DMS 273 (cell line): ENCODE data around the gene TMEM178A.
"Not testable (repeated sequence)": the region's sequence is repeated elsewhere in the genome, so short reads cannot be mapped to it uniquely, and the experiment has no call there.

Source experiments
- DNase-seq: peaks from one replicate; lab custom pipeline; 2025; ENCODE audit not compliant: unreplicated experiment; lab: John Stamatoyannopoulos, UW

Gene TMEM178A

DNA sequence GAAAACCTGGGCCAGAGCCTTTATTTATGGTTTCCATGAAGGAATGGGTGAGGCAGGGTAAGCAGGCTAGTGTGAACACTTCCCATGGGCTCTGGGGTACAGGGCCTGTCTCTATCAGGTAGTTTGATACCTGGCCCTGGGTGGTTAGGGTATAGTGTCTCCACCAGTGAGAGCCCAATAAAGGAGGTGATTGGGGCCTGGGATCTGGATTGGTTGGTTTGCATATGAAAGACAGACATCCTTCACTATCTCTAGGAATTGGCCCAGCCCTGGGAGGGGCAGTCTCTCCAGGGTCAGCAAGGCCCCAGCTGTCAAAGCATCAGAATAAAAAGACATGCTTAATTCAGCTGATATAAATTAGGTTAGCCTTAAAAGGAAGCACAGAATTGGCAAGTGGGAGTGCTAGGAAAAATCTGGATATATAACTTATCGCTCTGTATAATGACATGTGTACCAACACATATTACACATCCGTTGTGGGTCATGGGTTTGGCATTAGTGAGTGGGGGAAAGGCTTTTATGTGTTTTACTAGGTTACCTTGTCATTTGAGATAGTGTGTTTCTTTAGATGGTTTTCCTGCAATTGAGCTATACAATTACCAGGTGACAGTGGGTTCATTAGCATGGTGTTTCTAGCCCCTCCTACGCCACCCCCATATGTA, 18.5 kb upstream of the TMEM178A start:
- no peak for DNase-seq

DNA sequence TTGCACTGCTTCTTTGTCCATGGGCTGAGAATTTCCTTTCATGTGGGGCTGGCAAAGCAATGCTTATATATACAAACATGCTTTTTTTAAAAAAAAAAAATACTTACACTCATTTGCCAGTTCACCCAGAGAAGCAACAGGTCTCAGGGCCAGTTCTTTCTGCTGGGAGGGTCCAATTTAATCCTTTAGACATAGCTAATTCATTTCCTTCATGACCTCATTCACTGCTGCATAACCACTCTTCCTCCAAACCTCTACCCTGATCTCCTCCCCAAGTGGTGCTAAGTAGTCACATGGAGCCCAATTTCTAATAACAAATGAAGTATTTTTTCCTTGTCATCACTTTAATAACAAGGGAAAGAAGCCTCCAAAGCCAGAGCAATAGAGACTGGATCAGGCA, 17.1 kb upstream of the TMEM178A start:
- DNase-seq, result no peak

- no peak for DNase-seq
Observed at GRCh38 chr2:39649511-39649910, 16.2 kb upstream of the TMEM178A start.

DNA sequence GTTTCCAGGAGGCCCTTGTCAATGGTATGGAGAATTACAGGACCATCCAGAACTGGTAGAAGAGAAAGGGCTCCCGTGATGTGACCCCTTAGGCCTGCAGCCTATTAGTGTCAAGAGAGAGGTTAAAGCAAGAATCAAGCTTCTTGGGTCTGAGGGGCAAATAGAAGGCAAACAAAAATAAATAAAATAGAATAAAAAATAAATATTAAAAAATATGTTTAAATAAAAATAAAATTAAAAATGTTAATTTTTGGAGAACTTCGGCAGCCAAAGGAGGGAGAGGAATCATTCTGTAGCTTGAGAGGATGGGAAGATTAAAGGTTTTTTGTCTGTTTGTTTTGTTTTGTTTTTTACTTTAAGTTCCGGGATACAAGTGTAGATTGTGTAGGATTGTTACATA, 15.2 kb upstream of the TMEM178A start:
- DNase-seq, result no peak

DNA sequence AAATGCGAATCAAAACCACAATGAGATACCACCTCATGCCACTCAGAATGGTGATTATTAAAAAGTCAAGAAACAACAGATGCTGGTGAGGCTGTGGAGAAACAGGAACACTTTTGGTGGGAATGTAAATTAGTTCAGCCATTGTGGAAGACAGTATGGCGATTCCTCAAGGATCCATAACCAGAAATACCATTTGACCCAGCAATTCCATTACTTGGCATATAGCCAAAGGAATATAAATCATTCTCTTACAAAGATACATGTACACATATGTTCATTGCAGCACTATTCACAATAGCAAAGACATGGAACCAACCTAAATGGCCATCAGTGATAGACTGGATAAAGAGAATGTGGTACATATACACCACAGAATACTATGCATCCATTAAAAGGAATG, 9.5 kb upstream of the TMEM178A start:
- not testable (repeated sequence) for DNase-seq

DNA sequence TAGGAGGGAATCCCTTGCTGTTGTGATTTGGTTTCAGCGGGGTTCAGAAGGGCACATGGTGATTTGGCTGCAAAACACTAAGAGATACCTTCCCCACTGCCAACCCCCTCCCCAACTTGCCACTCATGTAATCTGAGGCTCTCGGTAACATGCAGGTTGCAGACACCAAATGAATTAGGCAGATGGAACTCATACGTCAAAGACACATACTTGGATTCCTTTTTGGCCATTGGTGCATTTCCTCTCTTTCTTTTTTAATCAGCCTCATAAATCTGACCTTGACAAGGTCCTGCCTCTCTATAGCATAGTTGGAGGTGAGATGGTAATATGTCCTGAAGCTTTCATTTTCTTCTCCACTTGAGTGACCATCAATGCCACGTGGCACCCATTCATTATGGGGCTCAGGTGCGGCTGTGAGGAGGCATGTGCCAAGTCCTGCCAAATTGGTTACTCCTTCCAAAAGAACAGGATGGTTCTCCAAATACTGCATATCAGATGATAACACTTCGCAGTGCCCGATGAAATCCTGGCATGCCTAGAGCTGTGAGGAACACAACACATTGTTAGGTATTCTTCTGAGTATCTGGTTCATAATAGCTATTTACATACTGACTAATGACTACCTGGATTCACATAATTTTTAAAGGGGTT, 8.3 kb upstream of the TMEM178A start:
- DNase-seq, result no peak

DNA sequence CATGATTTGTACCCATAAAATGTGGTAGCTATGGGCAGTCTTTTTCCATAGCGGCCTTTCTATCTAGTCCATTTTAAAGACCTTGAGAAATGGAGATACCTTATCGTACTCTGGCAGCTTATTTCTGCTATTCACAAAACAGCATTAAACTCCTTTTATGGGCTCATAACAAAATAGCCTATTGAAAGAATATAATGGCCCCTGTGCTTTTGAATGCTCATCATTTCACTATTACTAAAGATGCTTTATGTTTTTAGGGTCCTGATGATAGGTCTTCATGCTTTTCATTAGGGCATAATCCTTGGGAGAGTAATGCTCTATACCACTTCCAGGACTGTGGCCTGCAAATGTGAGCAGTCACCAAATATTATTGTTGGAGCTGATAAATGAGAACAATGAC, 7.3 kb upstream of the TMEM178A start:
- DNase-seq, result no peak

GRCh38 chr2:39659765-39660611, 5.7 kb upstream of the TMEM178A start:
- no peak for DNase-seq

DNA sequence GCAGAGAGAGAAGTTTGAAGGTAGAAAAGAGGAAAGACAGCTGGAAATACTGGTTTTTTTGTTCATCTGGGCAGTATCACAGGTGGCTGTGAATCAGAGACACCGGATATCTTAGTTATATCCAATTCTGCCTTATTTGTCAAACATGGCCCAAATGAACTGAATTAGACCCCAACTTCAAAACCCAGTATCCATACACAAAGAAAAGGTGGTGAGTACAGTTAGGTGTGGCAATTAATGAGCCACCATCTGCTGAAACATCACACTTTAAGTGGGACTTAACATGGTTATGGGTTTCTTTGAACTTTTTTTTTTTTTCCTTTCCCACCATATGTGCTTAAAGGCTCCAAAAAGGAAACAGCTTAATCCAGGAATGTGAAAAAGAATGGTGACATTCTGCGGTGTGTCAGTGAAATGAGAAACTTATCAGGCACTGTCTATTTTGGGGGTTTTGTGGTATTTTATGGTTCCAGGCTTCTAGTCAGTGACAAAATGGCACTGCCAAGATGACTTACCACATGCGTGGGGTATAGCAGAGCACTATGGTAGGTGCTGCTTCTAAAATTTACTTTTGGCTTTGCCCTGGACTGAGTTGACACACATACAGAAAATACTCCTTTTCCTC, 5.0 kb upstream of the TMEM178A start:
- DNase-seq, result peak; percentile 8

- DNase-seq, result no peak
Observed at GRCh38 chr2:39661826-39662225, 3.9 kb upstream of the TMEM178A start.

DNA sequence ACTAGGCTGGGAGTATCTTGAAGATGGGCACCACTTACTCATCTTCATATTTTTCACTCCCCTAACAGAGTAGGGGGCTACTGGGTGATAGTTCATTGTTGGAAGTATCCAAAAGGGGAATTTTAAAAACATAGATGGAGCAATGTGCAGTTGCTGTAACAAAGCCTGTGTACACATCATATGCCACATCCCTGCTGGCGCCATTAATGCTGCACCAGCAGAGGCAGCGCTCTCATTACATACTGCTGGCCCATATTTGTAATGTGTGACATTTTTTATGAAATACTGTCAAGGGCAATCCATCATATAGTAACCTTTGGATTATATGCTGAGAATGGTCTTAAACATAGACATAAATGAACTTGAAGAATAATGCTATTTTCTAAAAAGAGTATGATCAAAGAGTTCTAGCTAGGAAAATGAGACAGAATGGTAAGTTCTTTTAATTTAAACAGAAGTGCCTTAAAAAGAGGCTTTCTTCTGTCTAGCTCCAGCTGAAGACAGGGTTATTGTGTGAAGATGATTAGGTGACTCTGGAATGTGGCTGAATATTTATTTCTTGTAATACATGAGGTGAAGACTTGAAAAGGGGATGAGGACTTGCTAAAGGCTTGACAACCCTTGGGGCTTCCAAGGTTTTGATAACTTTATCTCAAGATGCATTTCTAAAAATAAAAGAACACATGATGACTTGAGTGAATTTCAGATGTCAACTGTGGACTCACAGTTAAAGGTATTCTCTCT, 2.4 kb upstream of the TMEM178A start:
- no peak for DNase-seq

DNA sequence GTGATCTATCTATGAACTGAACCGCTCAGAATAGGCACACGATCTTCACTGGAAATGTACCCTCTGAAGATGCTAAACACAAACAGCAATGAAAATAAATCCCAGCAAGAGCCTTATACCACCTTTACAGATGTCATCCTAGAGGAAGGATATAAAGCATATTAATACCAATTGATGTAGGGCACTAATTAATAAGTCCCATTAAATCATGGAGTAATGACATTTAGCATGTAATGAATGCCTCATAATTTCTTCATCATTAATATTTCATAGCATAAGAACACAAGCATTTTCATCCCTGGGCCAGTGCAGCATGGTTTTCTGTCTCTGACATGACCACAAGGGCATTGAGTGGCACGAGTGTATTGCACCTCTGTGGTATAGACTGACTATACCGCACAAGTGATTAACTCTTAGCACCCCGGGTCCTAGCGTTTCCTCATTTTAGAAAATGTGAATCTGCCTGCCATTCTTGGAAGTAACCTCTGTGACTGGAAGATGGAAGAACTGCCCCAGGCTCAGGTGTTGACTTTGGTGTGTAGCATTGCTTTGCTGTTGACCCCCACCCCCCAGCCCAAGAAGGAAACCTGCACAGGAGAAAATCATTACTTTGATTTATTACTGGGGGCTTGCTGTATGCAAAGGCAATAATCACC, 1.4 kb upstream of the TMEM178A start:
- DNase-seq, result no peak

DNA sequence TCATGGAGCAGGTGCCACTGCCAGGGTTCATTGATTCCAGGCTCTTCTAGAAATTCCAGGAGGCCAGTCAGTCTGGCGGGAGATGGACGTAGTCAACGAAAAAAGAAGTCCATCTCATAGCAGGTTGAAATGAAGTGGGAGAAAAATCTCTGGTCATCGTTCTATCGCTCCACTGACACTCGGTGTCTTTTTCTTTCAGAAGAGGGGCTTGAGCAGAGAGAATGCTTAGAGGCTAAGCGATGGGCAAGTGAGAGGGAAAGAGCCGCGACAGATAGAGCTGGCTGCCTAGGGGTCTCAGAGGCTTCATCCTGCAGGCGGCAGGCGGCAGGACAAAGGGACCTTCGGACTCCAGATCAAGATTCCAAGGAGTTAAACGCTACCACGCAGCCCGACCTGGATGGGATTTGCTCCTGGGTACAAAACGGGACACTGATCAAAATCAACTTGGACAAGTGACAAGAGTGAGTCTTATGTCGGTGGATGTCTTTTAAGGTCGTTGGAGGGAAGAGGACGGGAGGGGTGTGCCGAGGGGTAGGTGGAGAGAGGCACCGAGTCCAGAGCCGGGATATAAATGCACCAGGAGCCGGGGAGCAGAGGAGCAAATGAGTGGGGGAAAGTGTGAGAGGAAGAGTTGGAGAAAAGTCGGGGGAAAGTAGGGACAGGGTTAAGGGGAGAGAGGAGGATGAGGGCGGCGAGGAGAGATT, 677 bp upstream of the TMEM178A start:
- DNase-seq, result no peak

GRCh38 chr2:39666491-39667101, 879 bp downstream of the TMEM178A start:
- DNase-seq, result peak; percentile 51

DNA sequence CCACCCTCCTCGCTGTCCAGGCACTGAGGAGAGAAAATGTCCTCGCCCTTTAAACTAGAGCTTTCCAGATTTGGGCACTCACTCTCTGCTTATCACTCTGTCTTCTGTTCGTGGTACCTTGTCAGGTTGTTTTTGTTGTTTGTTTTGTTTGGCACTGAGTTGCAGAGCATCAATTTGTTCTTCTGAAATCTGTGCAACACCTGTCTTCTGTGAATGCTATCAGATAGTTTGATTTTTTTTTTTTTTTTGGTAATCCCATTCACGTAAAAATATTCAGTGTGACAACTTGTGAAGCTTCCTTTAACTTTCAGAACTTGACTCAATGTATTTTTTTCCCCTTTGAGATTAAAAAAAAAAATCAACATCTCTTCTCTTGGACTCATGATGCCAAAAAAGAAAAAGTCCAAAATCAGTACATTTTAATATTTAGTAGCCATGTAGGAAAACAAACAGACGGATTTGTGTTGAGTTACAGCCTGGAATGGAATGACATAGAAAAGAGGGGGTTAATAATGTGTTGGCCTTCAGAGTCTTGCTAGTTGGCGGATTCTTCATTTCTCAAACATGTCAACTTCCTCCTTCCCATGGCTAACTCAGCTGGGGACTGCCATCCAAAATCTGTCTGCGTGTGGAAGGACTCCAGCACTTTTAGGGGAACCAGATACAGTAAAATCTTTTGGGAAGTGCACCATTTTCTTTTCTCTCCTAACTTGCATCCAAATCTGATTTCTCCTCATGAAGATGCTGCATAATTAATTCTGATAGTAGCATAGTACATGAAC, 1.6 kb downstream of the TMEM178A start:
- no peak for DNase-seq

DNA sequence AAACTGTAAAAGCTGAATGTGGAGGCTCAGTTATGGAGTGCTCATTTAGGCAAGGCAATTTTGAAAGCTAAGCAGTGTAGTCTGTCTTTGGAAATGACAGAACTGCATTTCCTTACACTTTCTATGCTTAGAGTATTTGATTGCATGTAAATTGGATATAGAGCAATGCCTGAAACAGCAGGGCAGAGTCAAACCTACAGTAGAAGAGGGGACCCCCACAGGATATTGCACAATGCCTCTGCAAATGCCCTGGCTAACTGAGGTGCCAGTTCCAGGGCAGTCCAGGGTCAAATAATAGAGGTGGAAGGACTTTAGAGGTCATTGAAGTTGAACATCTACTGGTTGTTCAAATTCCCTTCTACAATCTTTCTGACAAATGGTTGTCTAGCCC, 2.2 kb downstream of the TMEM178A start:
- DNase-seq, result no peak

GRCh38 chr2:39668576-39669080, 2.9 kb downstream of the TMEM178A start:
- no peak for DNase-seq

DNA sequence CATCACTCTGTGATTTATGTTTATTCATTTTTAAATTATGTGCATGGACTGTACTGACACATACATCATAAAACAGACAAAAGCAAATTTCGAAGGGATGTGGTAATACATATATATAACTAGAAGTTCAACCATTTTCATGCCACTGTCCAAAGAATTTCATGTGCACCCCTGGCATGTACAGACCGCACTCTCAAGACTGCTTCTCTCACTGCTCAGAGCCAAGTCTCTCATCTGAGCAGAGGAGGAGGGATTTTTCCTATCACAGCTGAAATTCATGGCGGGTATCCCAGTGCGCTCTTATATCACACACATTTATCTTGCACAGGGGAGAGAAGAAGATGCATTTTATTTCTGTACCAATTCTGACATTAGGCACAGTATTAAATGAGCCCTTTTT, 5.9 kb downstream of the TMEM178A start:
- no peak for DNase-seq
